Psoas muscle (tissue), 8 donors: ENCODE data around the gene SCN4B. TPM values are rescaled to one million over a fixed set of nuclear protein-coding genes. Genes with fewer than 3 reads are reported as not detected.

Experiments
- ATAC-seq, 4 donors: fragments of 200-7000 bp; cut with Tn5 transposase; one replicate each; pipeline ENCODE4 v1.9.1; 2020; ENCODE audit warnings: moderate library complexity in 3 of 4, mild to moderate bottlenecking in 2 of 4
- DNase-seq, 2 donors: peaks; one replicate each; pipeline ENCODE4 v3.0.0-alpha.2; 2020
- H3K27ac ChIP-seq: fragments of 200-600 bp; one replicate; pipeline ENCODE4 v1.8.0; 2022
- H3K27me3 ChIP-seq, 3 donors: fragments of 200-600 bp in 1 of 3; one replicate each; pipeline versions ENCODE4 v1.6.1 to v1.8.0; 2013 to 2022; ENCODE audit warnings: low read length in 2 of 3, mild to moderate bottlenecking in 2 of 3, moderate library complexity in 1 of 3; ENCODE audit not compliant: insufficient read depth in 3 of 3
- H3K36me3 ChIP-seq, 2 donors: fragments of 200-600 bp in 1 of 2; one replicate each; pipeline versions ENCODE4 v1.6.1 to v1.8.0; 2013 to 2022; ENCODE audit warnings: low read depth in 1 of 2, mild to moderate bottlenecking in 1 of 2, moderate library complexity in 1 of 2; ENCODE audit not compliant: insufficient read depth in 1 of 2
- H3K4me1 ChIP-seq: fragments of 200-600 bp; one replicate; pipeline ENCODE4 v1.8.0; 2022
- H3K4me3 ChIP-seq: fragments of 200-600 bp; one replicate; pipeline ENCODE4 v1.8.0; 2022; ENCODE audit warnings: mild to moderate bottlenecking
- H3K9me3 ChIP-seq: fragments of 200-600 bp; one replicate; pipeline ENCODE4 v1.8.0; 2022
- CTCF ChIP-seq: fragments of 200-600 bp; IDR thresholded peaks from one replicate; pipeline ENCODE4 v1.8.0; 2022; ENCODE audit warnings: antibody characterized with exemption
- WGBS, 3 donors: extraction: QIAGEN DNeasy Blood & Tissue Kit; methylation state at CpG; one replicate each; pipeline versions ENCODE4 v1.1.6 to v1.1.7; 2013; 5-methylcytosine and 5-hydroxymethylcytosine counted together
- intact Hi-C, 2 donors: fragments of 100-400 bp; cut with DNase I; formaldehyde crosslinking; loops; one replicate each; pipeline versions ENCODE4 v1.11.0 to v1.14.2; 2022
- polyA plus RNA-seq, 3 donors: library from polyadenylated mRNA; stranded (reverse); fragments of 200-250 nt; gene quantifications; one replicate each; pipeline ENCODE4 v1.2.3, GENCODE V29; 2013
- total RNA-seq, 4 donors: library from RNA; stranded (reverse); fragmentation: NEBNext Ultra II Directional in 2 of 4; extraction: Animal tissue kit (Norgen Biotek cat#: 25700) in 2 of 4; gene quantifications; one replicate each; pipeline versions ENCODE4 v1.2.1 to v1.2.4, GENCODE V29; 2021 to 2023
- donor health status: healthy with polysubstance abuse.
- donor health status: DM: no; HTN: no; CAD: no; lungs with moderate emphysema.
- donor health status: Bipolar disorder and iron deficiency.
- donor health status: healthy.
- donor health status: DM: yes; HTN: yes; CAD: no.
- donor health status: DM: no; HTN: no; CAD: no.
- donor health status: DM: no; HTN: no; CAD: no.
- donor health status: DM: yes; HTN: yes; CAD: no.

Gene SCN4B
- total and polyA plus RNA-seq, 7 donors, result 3.6 to 15.1 (median 6.3) TPM

- Histone ChIP-seq H3K4me1 (no peaks in the 10 kb centered on the region), H3K36me3 (no peaks in the 10 kb centered on the region), H3K27me3 (peaks cover 0 to 2% (median 0%) of the 10 kb centered on the region in 3 donors), H3K4me3 (no peak overlapping the region), H3K27ac (no peak overlapping the region), H3K9me3 (no peaks in the 10 kb centered on the region)
- no peak for TF ChIP-seq CTCF
- no peak for DNase-seq
- ATAC-seq, result no peak
- 91 to 97% (median 91%) methylated on average over 1 of the region's 1 CpG for WGBS, 3 donors
- intact Hi-C loops, result no loop called here
These were observed 31.8 kb downstream of the SCN4B start for GRCh38 chr11:118120793-118121192.

- H3K4me1 ChIP-seq, result no peaks in the 10 kb centered on the region
- intact Hi-C loops, result no loop called here
- DNase-seq (peak in 1 of 2 donors; percentile 42), ATAC-seq (no peak)
- 74 to 79% (median 78%) methylated on average over 9 of the region's 9 CpGs for WGBS, 3 donors
- H3K27me3 ChIP-seq, result peaks cover 0 to 2% (median 0%) of the 10 kb centered on the region in 3 donors
- no peak for TF ChIP-seq CTCF
- no peaks in the 10 kb centered on the region for H3K9me3 ChIP-seq
- no peaks in the 10 kb centered on the region for H3K36me3 ChIP-seq
- no peak overlapping the region for H3K27ac ChIP-seq
- H3K4me3 ChIP-seq, result no peak overlapping the region
These were observed 34.6 kb downstream of the SCN4B start for GRCh38 chr11:118117790-118118601.

GRCh38 chr11:118115048-118115447, 37.6 kb downstream of the SCN4B start:
- Histone ChIP-seq H3K4me3 (no peak overlapping the region), H3K27ac (no peak overlapping the region), H3K27me3 (peaks cover 0 to 2% (median 0%) of the 10 kb centered on the region in 3 donors), H3K36me3 (no peaks in the 10 kb centered on the region), H3K4me1 (no peaks in the 10 kb centered on the region), H3K9me3 (no peaks in the 10 kb centered on the region)
- intact Hi-C loops, result no loop called here
- WGBS, 3 donors, result 87 to 93% (median 90%) methylated on average over 7 of the region's 7 CpGs
- DNase-seq (no peak), ATAC-seq (no peak)
- no peak for TF ChIP-seq CTCF

GRCh38 chr11:118114266-118114665, 38.4 kb downstream of the SCN4B start:
- H3K4me3 ChIP-seq, result no peak overlapping the region
- whole genome bisulfite sequencing, 3 donors, result 63 to 75% (median 69%) methylated on average over 1 of the region's 1 CpG
- H3K27me3 ChIP-seq, result peaks cover 0 to 2% (median 0%) of the 10 kb centered on the region in 3 donors
- H3K36me3 ChIP-seq, result no peaks in the 10 kb centered on the region
- no peak overlapping the region for H3K27ac ChIP-seq
- ATAC-seq, result no peak
- intact Hi-C loops, result no loop called here
- TF ChIP-seq CTCF, result no peak
- H3K9me3 ChIP-seq, result no peaks in the 10 kb centered on the region
- DNase-seq, result no peak
- peaks cover 4% of the 10 kb centered on the region for H3K4me1 ChIP-seq
